ENCODE measurements around the gene VN1R5. TPM values are rescaled to one million over a fixed set of nuclear protein-coding genes. Genes with fewer than 3 reads are reported as not detected.

Gene VN1R5
- total and polyA plus RNA-seq, 9 of the 15 experiments (the other 6 are each of a cell fraction or from before 2014, with no cell fraction given) = not detected

GRCh38 chr1:247210376-247211117, 45.3 kb upstream of the VN1R5 start (continued):
- TF ChIP-seq NCOA4 (IDR thresholded peaks at IDR 0.05; ENCODE audit: partially characterized antibody) (no peak), POLR3A (IDR thresholded peaks at IDR 0.05; ENCODE audit: borderline replicate concordance, extremely low read depth, insufficient read depth, insufficient read length) (no peak), RBM25 (IDR thresholded peaks at IDR 0.05; ENCODE audit: low read depth, low read length, severe bottlenecking) (peak; percentile 69), GATAD2A (IDR thresholded peaks at IDR 0.05) (no peak), EHMT2 (IDR thresholded peaks at IDR 0.05) (no peak), MTA2 (IDR thresholded peaks at IDR 0.05; ENCODE audit: low read depth) (no peak), ZBTB2 (IDR thresholded peaks at IDR 0.05) (no peak), ILK (tag; IDR thresholded peaks at IDR 0.05; ENCODE audit: borderline replicate concordance, low read depth) (no peak), MIER1 (IDR thresholded peaks at IDR 0.05; ENCODE audit: low read depth) (no peak), HDAC2 (IDR thresholded peaks at IDR 0.05) (peak; percentile 89), ZSCAN29 (IDR thresholded peaks at IDR 0.05) (no peak), ZNF507 (tag; conservative IDR thresholded peaks at IDR 0.05) (no peak), KAT7 (CRISPR knock-in tag; IDR thresholded peaks at IDR 0.05; ENCODE audit: borderline replicate concordance) (no peak), ZNF23 (CRISPR knock-in tag; IDR thresholded peaks at IDR 0.05) (no peak), VEZF1 (CRISPR knock-in tag; IDR thresholded peaks at IDR 0.05) (peak; percentile 51; the same call in 1 of the 2 replicates), RUNX1 (IDR thresholded peaks at IDR 0.05; ENCODE audit: low read depth) (no peak), BHLHE40 (IDR thresholded peaks at IDR 0.05; ENCODE audit: low read length) (peak; percentile 17; the same call in 1 of the 2 replicates), FOXP1 (CRISPR knock-in tag; IDR thresholded peaks at IDR 0.05) (no peak), MECOM (CRISPR knock-in tag; IDR thresholded peaks at IDR 0.05) (0 out of 2 replicates have a peak, but pooled peaks have one; percentile 33), SUPT5H (IDR thresholded peaks at IDR 0.05) (peak; percentile 96)
- TF ChIP-seq, protein P1, sequence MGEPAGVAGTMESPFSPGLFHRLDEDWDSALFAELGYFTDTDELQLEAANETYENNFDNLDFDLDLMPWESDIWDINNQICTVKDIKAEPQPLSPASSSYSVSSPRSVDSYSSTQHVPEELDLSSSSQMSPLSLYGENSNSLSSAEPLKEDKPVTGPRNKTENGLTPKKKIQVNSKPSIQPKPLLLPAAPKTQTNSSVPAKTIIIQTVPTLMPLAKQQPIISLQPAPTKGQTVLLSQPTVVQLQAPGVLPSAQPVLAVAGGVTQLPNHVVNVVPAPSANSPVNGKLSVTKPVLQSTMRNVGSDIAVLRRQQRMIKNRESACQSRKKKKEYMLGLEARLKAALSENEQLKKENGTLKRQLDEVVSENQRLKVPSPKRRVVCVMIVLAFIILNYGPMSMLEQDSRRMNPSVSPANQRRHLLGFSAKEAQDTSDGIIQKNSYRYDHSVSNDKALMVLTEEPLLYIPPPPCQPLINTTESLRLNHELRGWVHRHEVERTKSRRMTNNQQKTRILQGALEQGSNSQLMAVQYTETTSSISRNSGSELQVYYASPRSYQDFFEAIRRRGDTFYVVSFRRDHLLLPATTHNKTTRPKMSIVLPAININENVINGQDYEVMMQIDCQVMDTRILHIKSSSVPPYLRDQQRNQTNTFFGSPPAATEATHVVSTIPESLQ (CRISPR knock-in tag; IDR thresholded peaks at IDR 0.05) = 0 out of 2 replicates have a peak, but pooled peaks have one; percentile 66

All from K562 (cell line).